Measurements from ENCODE around the gene PRKD2. TPM values are rescaled to one million over a fixed set of nuclear protein-coding genes. Genes with fewer than 3 reads are reported as not detected.

The PRKD2 gene
- total and polyA plus RNA-seq, 2 of the 8 experiments (the other 6 are each of a cell fraction or from before 2014, with no cell fraction given), result 24.4 to 63.8 TPM

GRCh38 chr19:46631481-46631880, 85.4 kb downstream of the PRKD2 start:
- peak overlapping the region; percentile 34; the same call in 1 of the 2 replicates for H2BK20ac ChIP-seq (ENCODE audit: low read length)
- 71% methylated on average over 5 of the region's 6 CpGs; no CpG with 5 or more reads in 1 of the 2 experiments for WGBS, 2 experiments (ENCODE audit: extremely low coverage in 1 of 2, insufficient coverage in 1 of 2, insufficient read length in 1 of 2, insufficient replicate concordance in 2 of 2, low coverage in 1 of 2, low lambda C conversion rate in 2 of 2, missing lambda C conversion rate in 1 of 2)
- peak overlapping the region; percentile 71 for H3K18ac ChIP-seq (ENCODE audit: extremely low read depth, low read length)
- H3K4me2 ChIP-seq (ENCODE audit: insufficient read depth in 1 of 2, low read depth in 2 of 2, low read length in 2 of 2), result 0 out of 4 replicates have a peak overlapping the region, but pooled peaks of 1 of the 2 experiments have one; percentile 9
- H3K79me2 ChIP-seq (ENCODE audit: control insufficient read depth in 1 of 2, insufficient read depth in 2 of 2, low read length in 2 of 2), result no peaks in the 10 kb centered on the region
- H3K27ac ChIP-seq (ENCODE audit: low read depth, low read length), result no peak overlapping the region
- H3K9me3 ChIP-seq (ENCODE audit: insufficient read depth in 2 of 2, low read depth in 1 of 2, low read length in 1 of 2), result no peaks in the 10 kb centered on the region
- H2BK15ac ChIP-seq (ENCODE audit: low read length), result no peak overlapping the region
- DNase-seq (ENCODE audit: low read depth in 1 of 2, low spot score in 2 of 2) (no peak), FAIRE-seq (no peak)
- H3K79me1 ChIP-seq (ENCODE audit: low read depth, low read length), result no peaks in the 10 kb centered on the region; the same call in 1 of the 2 replicates
- no peak overlapping the region for H2AFZ ChIP-seq (ENCODE audit: low read length)
- POLR2A ChIA-PET (ENCODE audit: partially characterized antibody), result interaction anchor here (0.8 to 2.0 kb wide), 9 partner anchors 11 to 43 kb away, joined by 3 to 10 read pairs (median 4); no protein-coding TSS in a partner anchor
- H3K23ac ChIP-seq (ENCODE audit: insufficient read length), result no peak overlapping the region
- peaks cover 5 to 30% (median 27%) of the 10 kb centered on the region in 4 experiments for H3K27me3 ChIP-seq (replicated peaks in 1 of 4; ENCODE audit: control insufficient read depth in 3 of 4, extremely low read depth in 1 of 4, insufficient read depth in 3 of 4, low read length in 3 of 4)
- CTCF ChIA-PET (ENCODE audit: partially characterized antibody), result interaction anchor here (0.8 to 15.3 kb wide), 10 partner anchors 15 to 119 kb away, joined by 3 to 309 read pairs (median 4); partner anchors contain the start of genes CALM3 and DACT3
- H3K4ac ChIP-seq (replicated peaks; ENCODE audit: insufficient read length, low read depth, low read length), result no peak overlapping the region
- H3K56ac ChIP-seq (replicated peaks; ENCODE audit: insufficient read length, low read depth, low read length), result no peak overlapping the region
- peaks cover 0 to 20% (median 15%) of the 10 kb centered on the region in 4 experiments; a peak in 6 of 7 replicates for H3K4me1 ChIP-seq (replicated peaks in 1 of 4; ENCODE audit: control insufficient read depth in 3 of 4, insufficient read depth in 4 of 4, low read length in 3 of 4)
- no peak overlapping the region for H3K4me3 ChIP-seq (ENCODE audit: extremely low read depth in 1 of 4, insufficient read depth in 2 of 4, low read depth in 3 of 4, low read length in 4 of 4)
- H2BK120ac ChIP-seq (replicated peaks; ENCODE audit: low read depth, low read length), result no peak overlapping the region
- TF ChIP-seq CTCF (IDR thresholded peaks at IDR 0.05; ENCODE audit: control extremely low read depth in 1 of 3, insufficient read depth in 1 of 3, low read depth in 1 of 3, low read length in 3 of 3) (no peak), POLR2AphosphoS5 (IDR thresholded peaks at IDR 0.05; ENCODE audit: low read depth, low read length) (no peak), EGR1 (IDR thresholded peaks at IDR 0.05; ENCODE audit: borderline replicate concordance, low read depth, low read length) (no peak), RAD21 (IDR thresholded peaks at IDR 0.05 in 1 of 2, conservative IDR thresholded peaks at IDR 0.05 in 1 of 2; ENCODE audit: low read depth in 2 of 2, low read length in 2 of 2) (no peak), KDM5A (IDR thresholded peaks at IDR 0.05; ENCODE audit: low read length) (no peak), ATF3 (IDR thresholded peaks at IDR 0.05; ENCODE audit: insufficient read depth, low read depth, low read length) (no peak)
- H3K14ac ChIP-seq (ENCODE audit: insufficient read length), result no peak overlapping the region
- no peaks in the 10 kb centered on the region for H3K36me3 ChIP-seq (ENCODE audit: control insufficient read depth in 2 of 4, insufficient read depth in 4 of 4, low read length in 3 of 4)
- no peak overlapping the region for H4K5ac ChIP-seq (ENCODE audit: insufficient read length, low read depth, low read length)
- peaks cover 17% of the 10 kb centered on the region; the same call in 1 of the 2 replicates for H3K23me2 ChIP-seq (ENCODE audit: low read depth, low read length)
- peaks cover 0 to 1% of the 10 kb centered on the region in 2 experiments for H4K20me1 ChIP-seq (replicated peaks in 1 of 2; ENCODE audit: control insufficient read depth in 1 of 2, insufficient read depth in 2 of 2, low read length in 2 of 2)
- 0 out of 2 replicates have a peak overlapping the region, but pooled peaks have one; percentile 76 for H2BK5ac ChIP-seq (ENCODE audit: low read depth, low read length)
- H2AK5ac ChIP-seq (ENCODE audit: low read depth, low read length), result peak overlapping the region; percentile 39; the same call in 1 of the 2 replicates
- H2BK12ac ChIP-seq (ENCODE audit: low read depth, low read length), result 0 out of 2 replicates have a peak overlapping the region, but pooled peaks have one; percentile 71
- H4K91ac ChIP-seq (replicated peaks; ENCODE audit: insufficient read length, low read length), result no peak overlapping the region
- no peak overlapping the region for H3K9ac ChIP-seq (replicated peaks in 1 of 4; ENCODE audit: extremely low read depth in 1 of 4, low read depth in 3 of 4, low read length in 3 of 4)
- no peak overlapping the region for H4K8ac ChIP-seq (ENCODE audit: extremely low read depth, insufficient read depth, low read length)

Measured in H1 (cell line).